ENCODE data around the gene ADPGK. TPM values are rescaled to one million over a fixed set of nuclear protein-coding genes. Genes with fewer than 3 reads are reported as not detected.
A peak's percentile ranks its signal among the peaks of the same experiment; 100 is the strongest.

ADPGK gene
- total RNA-seq, 1 experiment from 2014 or later = 52.9 TPM

- Histone ChIP-seq H4K20me1 (ENCODE audit: low read length) (no peaks in the 10 kb centered on the region), H3K9me3 (ENCODE audit: low read length) (no peaks in the 10 kb centered on the region), H3K27ac (ENCODE audit: low read length) (no peak overlapping the region), H3F3A (ENCODE audit: low read length, unreplicated experiment) (no peaks in the 10 kb centered on the region), H3K36me3 (ENCODE audit: low read depth, low read length) (no peaks in the 10 kb centered on the region), H2AFZ (ENCODE audit: low read length) (no peak overlapping the region), H3K79me2 (ENCODE audit: low read length) (no peaks in the 10 kb centered on the region), H3K9ac (ENCODE audit: low read length) (no peak overlapping the region), H3K4me2 (ENCODE audit: low read length) (no peak overlapping the region), H3K4me3 (ENCODE audit: low read length) (no peak overlapping the region), H3K27me3 (ENCODE audit: low read length) (no peaks in the 10 kb centered on the region), H3K9me2 (replicated peaks; ENCODE audit: low read length) (no peaks in the 10 kb centered on the region), H3K4me1 (ENCODE audit: insufficient read depth, low read length) (no peaks in the 10 kb centered on the region)
- ATAC-seq (no peak), DNase-seq (peak; percentile 10)
- no TSS peak for BruUV-seq (replicated peaks)
- ChIA-PET POLR2A (ENCODE audit: unreplicated experiment) (no interaction called here), CTCF (no interaction called here)
- intact Hi-C loops (cut with micrococcal nuclease) = no loop called here
- TF ChIP-seq, protein P1, sequence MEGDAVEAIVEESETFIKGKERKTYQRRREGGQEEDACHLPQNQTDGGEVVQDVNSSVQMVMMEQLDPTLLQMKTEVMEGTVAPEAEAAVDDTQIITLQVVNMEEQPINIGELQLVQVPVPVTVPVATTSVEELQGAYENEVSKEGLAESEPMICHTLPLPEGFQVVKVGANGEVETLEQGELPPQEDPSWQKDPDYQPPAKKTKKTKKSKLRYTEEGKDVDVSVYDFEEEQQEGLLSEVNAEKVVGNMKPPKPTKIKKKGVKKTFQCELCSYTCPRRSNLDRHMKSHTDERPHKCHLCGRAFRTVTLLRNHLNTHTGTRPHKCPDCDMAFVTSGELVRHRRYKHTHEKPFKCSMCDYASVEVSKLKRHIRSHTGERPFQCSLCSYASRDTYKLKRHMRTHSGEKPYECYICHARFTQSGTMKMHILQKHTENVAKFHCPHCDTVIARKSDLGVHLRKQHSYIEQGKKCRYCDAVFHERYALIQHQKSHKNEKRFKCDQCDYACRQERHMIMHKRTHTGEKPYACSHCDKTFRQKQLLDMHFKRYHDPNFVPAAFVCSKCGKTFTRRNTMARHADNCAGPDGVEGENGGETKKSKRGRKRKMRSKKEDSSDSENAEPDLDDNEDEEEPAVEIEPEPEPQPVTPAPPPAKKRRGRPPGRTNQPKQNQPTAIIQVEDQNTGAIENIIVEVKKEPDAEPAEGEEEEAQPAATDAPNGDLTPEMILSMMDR (conservative IDR thresholded peaks at IDR 0.05; ENCODE audit: low read depth, low read length) = no peak
- TF ChIP-seq EZH2 (IDR thresholded peaks at IDR 0.05; ENCODE audit: low read length, unreplicated experiment) = no peak
- no peak for TF ChIP-seq EZH2phosphoT487 (IDR thresholded peaks at IDR 0.05; ENCODE audit: borderline replicate concordance, low read length)
Measured at GRCh38 chr15:72706266-72706665, 77.3 kb downstream of the ADPGK start.

Other genes with a start within 250 kb of the ADPGK start
- 0.11 TPM in 1 of 2 replicates, not detected in the other for gene GOLGA6B, start 129.1 kb downstream of the ADPGK start, total RNA-seq (2014; rRNA removed)
- 0.11 TPM in 1 of 2 replicates, not detected in the other for gene HIGD2B, start 97.6 kb downstream of the ADPGK start, total RNA-seq (2014; rRNA removed)
- gene BBS4, start 97.6 kb downstream of the ADPGK start, total RNA-seq (2014; rRNA removed) = 7.5 and 18.7 TPM in 2 replicates

Data from PC-3 (cell line).